Smooth muscle cell (in vitro differentiated cells): ENCODE measurements around the gene IRAK2. TPM values are rescaled to one million over a fixed set of nuclear protein-coding genes. Genes with fewer than 3 reads are reported as not detected.

ENCODE experiments used
- DNase-seq: peaks from one replicate; lab custom pipeline; 2025; ENCODE audit not compliant: unreplicated experiment; lab: John Stamatoyannopoulos, UW
- H2AFZ ChIP-seq: fragments of 200-600 bp; sonication (generic); 2 replicates; pipeline ENCODE4 v1.6.0; 2016; ENCODE audit warnings: antibody characterized with exemption, low read depth, mild to moderate bottlenecking
- H3F3A ChIP-seq: fragments of 200-600 bp; sonication (generic); 2 replicates; pipeline ENCODE4 v1.6.0; 2017; ENCODE audit warnings: antibody characterized with exemption, low read depth
- H3K27ac ChIP-seq: fragments of 200-600 bp; sonication (generic); 2 replicates; pipeline ENCODE4 v1.5.1; 2016; ENCODE audit warnings: low read depth, mild to moderate bottlenecking
- H3K27me3 ChIP-seq: fragments of 200-600 bp; sonication (generic); 2 replicates; pipeline ENCODE4 v1.6.1; 2016; ENCODE audit warnings: low read depth, mild to moderate bottlenecking
- H3K36me3 ChIP-seq: fragments of 200-600 bp; sonication (generic); 2 replicates; pipeline ENCODE4 v1.5.1; 2016; ENCODE audit warnings: low read depth
- H3K4me1 ChIP-seq: fragments of 200-600 bp; sonication (generic); 2 replicates; pipeline ENCODE4 v1.5.1; 2016; ENCODE audit warnings: low read depth
- H3K4me2 ChIP-seq: fragments of 200-600 bp; sonication (generic); 2 replicates; pipeline ENCODE4 v1.6.0; 2016; ENCODE audit warnings: mild to moderate bottlenecking
- H3K4me3 ChIP-seq: fragments of 200-600 bp; sonication (generic); 2 replicates; pipeline ENCODE4 v1.5.1; 2016; ENCODE audit warnings: mild to moderate bottlenecking
- H3K79me2 ChIP-seq: fragments of 200-600 bp; sonication (generic); 2 replicates; pipeline ENCODE4 v1.6.0; 2016; ENCODE audit warnings: low read depth, mild to moderate bottlenecking
- H3K9ac ChIP-seq: fragments of 200-600 bp; sonication (generic); 2 replicates; pipeline ENCODE4 v1.6.0; 2016; ENCODE audit warnings: low read depth
- H3K9me3 ChIP-seq: fragments of 200-600 bp; sonication (generic); replicated peaks from 2 replicates; pipeline ENCODE4 v1.5.1; 2016; ENCODE audit warnings: low read depth
- H4K20me1 ChIP-seq: fragments of 200-600 bp; sonication (generic); 2 replicates; pipeline ENCODE4 v1.6.0; 2016; ENCODE audit warnings: low read depth
- CTCF ChIP-seq: fragments of 200-600 bp; sonication (generic); IDR thresholded peaks from 2 replicates; pipeline ENCODE4 v1.5.1; 2017; ENCODE audit warnings: borderline replicate concordance, mild to moderate bottlenecking, antibody characterized with exemption; ENCODE audit not compliant: insufficient read depth, poor library complexity, severe bottlenecking
- WGBS: methylation state at CpG from one replicate; pipeline ENCODE4 v1.1.7; 2016; ENCODE audit warnings: low lambda C conversion rate; 5-methylcytosine and 5-hydroxymethylcytosine counted together
- polyA plus RNA-seq: library from polyadenylated mRNA; unstranded; fragments of >200 nt; fragmentation: Nextera tagmentation; extraction: Ambion mirVana; gene quantifications from 2 replicates; pipeline ENCODE4 v1.2.1, GENCODE V29; 2016
- total RNA-seq: library from RNA; depleted of rRNA; stranded (reverse); fragments of >200 nt; gene quantifications from 2 replicates; pipeline ENCODE4 v1.2.3, GENCODE V29; 2014

Gene IRAK2
- total and polyA plus RNA-seq, 2 experiments from 2014 or later: 3.3 to 3.4 TPM

DNA sequence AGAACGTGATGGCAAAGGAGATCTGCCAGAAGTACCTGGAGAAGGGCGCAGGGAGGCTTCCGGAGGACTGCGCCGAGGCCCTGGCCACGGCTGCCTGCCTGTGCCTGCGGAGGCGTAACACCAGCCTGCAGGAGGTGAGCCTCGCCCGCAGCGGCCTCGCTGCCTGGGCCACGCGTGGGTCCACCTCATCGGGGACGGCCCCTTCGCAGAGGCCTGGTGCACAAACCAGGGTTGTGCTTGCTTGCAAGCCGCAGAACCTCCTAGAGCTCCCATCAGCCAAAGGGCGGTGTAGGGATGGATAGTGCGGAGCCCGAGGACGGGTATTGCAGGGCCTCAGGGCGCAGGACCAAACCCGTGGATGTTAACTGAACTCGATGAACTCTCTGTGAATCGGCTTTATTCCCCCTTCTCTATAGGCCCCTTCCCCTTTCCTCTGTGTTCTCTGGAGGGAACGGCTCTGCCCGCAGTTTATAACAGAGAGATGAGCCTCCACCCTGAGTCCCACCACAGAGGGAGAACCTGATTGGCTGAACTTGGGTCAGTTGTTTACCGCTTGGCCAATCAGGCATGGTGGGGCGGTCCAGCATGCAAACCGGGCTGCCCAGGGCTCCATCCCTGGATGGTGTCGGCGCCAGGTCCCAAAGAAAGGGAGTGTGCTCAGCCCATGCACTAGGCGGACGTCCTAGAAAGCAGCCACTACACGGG is 70.0 kb downstream of the IRAK2 start:
- TF ChIP-seq CTCF: no peak
- Histone ChIP-seq H3K9me3 (no peaks in the 10 kb centered on the region), H3K4me1 (no peaks in the 10 kb centered on the region), H3K27me3 (no peaks in the 10 kb centered on the region), H3K36me3 (no peaks in the 10 kb centered on the region), H3K79me2 (no peaks in the 10 kb centered on the region), H3K27ac (no peak overlapping the region), H2AFZ (no peak overlapping the region), H3F3A (no peaks in the 10 kb centered on the region), H4K20me1 (no peaks in the 10 kb centered on the region), H3K9ac (no peak overlapping the region), H3K4me3 (no peak overlapping the region), H3K4me2 (no peak overlapping the region)
- DNase-seq: no peak
- 94% methylated on average over 36 of the region's 36 CpGs for WGBS

- Histone ChIP-seq H3K4me2 (no peak overlapping the region), H3K27me3 (no peaks in the 10 kb centered on the region), H3K9me3 (no peaks in the 10 kb centered on the region), H3K9ac (no peak overlapping the region), H3K79me2 (no peaks in the 10 kb centered on the region), H2AFZ (no peak overlapping the region), H4K20me1 (no peaks in the 10 kb centered on the region), H3F3A (no peaks in the 10 kb centered on the region), H3K36me3 (no peaks in the 10 kb centered on the region), H3K27ac (no peak overlapping the region), H3K4me1 (no peaks in the 10 kb centered on the region), H3K4me3 (no peak overlapping the region)
- WGBS: 81% methylated on average over 6 of the region's 6 CpGs
- DNase-seq: no peak
- TF ChIP-seq CTCF: no peak
Observed at GRCh38 chr3:10235551-10235950, 70.8 kb downstream of the IRAK2 start.

- TF ChIP-seq CTCF: no peak
- H3K79me2 ChIP-seq: no peaks in the 10 kb centered on the region
- H3K27ac ChIP-seq: no peak overlapping the region
- no peak for DNase-seq
- no peak overlapping the region for H3K4me3 ChIP-seq
- H3F3A ChIP-seq: peaks cover 4% of the 10 kb centered on the region
- WGBS: 89% methylated on average over 15 of the region's 15 CpGs
- no peaks in the 10 kb centered on the region for H3K36me3 ChIP-seq
- no peaks in the 10 kb centered on the region for H3K4me1 ChIP-seq
- H3K27me3 ChIP-seq: no peaks in the 10 kb centered on the region
- no peaks in the 10 kb centered on the region for H4K20me1 ChIP-seq
- no peak overlapping the region for H2AFZ ChIP-seq
- no peak overlapping the region for H3K9ac ChIP-seq
- no peaks in the 10 kb centered on the region for H3K9me3 ChIP-seq
- H3K4me2 ChIP-seq: no peak overlapping the region
Observed at GRCh38 chr3:10238345-10239183, 73.8 kb downstream of the IRAK2 start.
